ENCODE data around the gene ABCG2. TPM values are rescaled to one million over a fixed set of nuclear protein-coding genes. Genes with fewer than 3 reads are reported as not detected.

Gene ABCG2
- total and polyA plus RNA-seq, 2 of the 4 experiments (the other 2 are of a cell fraction) = 0.50 to 1.1 TPM

- no TSS peak for BruUV-seq (replicated peaks)
- H3K9ac ChIP-seq (ENCODE audit: low read depth, low read length) = no peak overlapping the region
- no peak overlapping the region for H2BK20ac ChIP-seq (ENCODE audit: low read depth, low read length)
- no peak overlapping the region for H2AFZ ChIP-seq (replicated peaks; ENCODE audit: low read length, poor library complexity)
- H3K18ac ChIP-seq (ENCODE audit: low read depth, low read length) = no peak overlapping the region
- H3K9me3 ChIP-seq (ENCODE audit: control insufficient read depth, insufficient read depth, low read length) = no peaks in the 10 kb centered on the region
- in situ Hi-C loops (cut with MboI; ENCODE audit: low sequenced_read_pairs) (no loop called here), dilution Hi-C loops (cut with HindIII; ENCODE audit: low sequenced_read_pairs, unreplicated experiment) (no loop called here), intact Hi-C loops (cut with micrococcal nuclease) (no loop called here)
- no peak for TF ChIP-seq RAD21 (IDR thresholded peaks at IDR 0.05; ENCODE audit: low read length)
- no peak for TF ChIP-seq MAZ (IDR thresholded peaks at IDR 0.05; ENCODE audit: borderline replicate concordance, low read depth, low read length)
- TF ChIP-seq MAFK (IDR thresholded peaks at IDR 0.05; ENCODE audit: low read depth, low read length) = no peak
- TF ChIP-seq RFX5 (IDR thresholded peaks at IDR 0.05; ENCODE audit: low read depth, low read length) = no peak
- TF ChIP-seq, protein P1, sequence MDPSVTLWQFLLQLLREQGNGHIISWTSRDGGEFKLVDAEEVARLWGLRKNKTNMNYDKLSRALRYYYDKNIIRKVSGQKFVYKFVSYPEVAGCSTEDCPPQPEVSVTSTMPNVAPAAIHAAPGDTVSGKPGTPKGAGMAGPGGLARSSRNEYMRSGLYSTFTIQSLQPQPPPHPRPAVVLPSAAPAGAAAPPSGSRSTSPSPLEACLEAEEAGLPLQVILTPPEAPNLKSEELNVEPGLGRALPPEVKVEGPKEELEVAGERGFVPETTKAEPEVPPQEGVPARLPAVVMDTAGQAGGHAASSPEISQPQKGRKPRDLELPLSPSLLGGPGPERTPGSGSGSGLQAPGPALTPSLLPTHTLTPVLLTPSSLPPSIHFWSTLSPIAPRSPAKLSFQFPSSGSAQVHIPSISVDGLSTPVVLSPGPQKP (IDR thresholded peaks at IDR 0.05; ENCODE audit: borderline replicate concordance, low read depth, low read length) = no peak
- no peak for TF ChIP-seq FOS (IDR thresholded peaks at IDR 0.05; ENCODE audit: low read depth, low read length)
- TF ChIP-seq RCOR1 (IDR thresholded peaks at IDR 0.05; ENCODE audit: insufficient replicate concordance, low read length) = no peak
- no peak for TF ChIP-seq MXI1 (IDR thresholded peaks at IDR 0.05; ENCODE audit: borderline replicate concordance, low read depth, low read length)
- TF ChIP-seq, protein P2, sequence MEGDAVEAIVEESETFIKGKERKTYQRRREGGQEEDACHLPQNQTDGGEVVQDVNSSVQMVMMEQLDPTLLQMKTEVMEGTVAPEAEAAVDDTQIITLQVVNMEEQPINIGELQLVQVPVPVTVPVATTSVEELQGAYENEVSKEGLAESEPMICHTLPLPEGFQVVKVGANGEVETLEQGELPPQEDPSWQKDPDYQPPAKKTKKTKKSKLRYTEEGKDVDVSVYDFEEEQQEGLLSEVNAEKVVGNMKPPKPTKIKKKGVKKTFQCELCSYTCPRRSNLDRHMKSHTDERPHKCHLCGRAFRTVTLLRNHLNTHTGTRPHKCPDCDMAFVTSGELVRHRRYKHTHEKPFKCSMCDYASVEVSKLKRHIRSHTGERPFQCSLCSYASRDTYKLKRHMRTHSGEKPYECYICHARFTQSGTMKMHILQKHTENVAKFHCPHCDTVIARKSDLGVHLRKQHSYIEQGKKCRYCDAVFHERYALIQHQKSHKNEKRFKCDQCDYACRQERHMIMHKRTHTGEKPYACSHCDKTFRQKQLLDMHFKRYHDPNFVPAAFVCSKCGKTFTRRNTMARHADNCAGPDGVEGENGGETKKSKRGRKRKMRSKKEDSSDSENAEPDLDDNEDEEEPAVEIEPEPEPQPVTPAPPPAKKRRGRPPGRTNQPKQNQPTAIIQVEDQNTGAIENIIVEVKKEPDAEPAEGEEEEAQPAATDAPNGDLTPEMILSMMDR (conservative IDR thresholded peaks at IDR 0.05; ENCODE audit: low read depth, low read length) = no peak
- TF ChIP-seq SMC3 (IDR thresholded peaks at IDR 0.05; ENCODE audit: low read depth, low read length) = no peak
- TF ChIP-seq CHD1 (IDR thresholded peaks at IDR 0.05; ENCODE audit: low read depth, low read length) = no peak
- TF ChIP-seq BHLHE40 (IDR thresholded peaks at IDR 0.05; ENCODE audit: low read depth, low read length) = no peak
- TF ChIP-seq CEBPB (IDR thresholded peaks at IDR 0.05; ENCODE audit: low read depth, low read length) = no peak
- TF ChIP-seq NFE2L2 (IDR thresholded peaks at IDR 0.05; ENCODE audit: low read depth, low read length) = no peak
- no peak for TF ChIP-seq POLR2A (IDR thresholded peaks at IDR 0.05; ENCODE audit: low read depth, low read length)
- TF ChIP-seq, protein P3, sequence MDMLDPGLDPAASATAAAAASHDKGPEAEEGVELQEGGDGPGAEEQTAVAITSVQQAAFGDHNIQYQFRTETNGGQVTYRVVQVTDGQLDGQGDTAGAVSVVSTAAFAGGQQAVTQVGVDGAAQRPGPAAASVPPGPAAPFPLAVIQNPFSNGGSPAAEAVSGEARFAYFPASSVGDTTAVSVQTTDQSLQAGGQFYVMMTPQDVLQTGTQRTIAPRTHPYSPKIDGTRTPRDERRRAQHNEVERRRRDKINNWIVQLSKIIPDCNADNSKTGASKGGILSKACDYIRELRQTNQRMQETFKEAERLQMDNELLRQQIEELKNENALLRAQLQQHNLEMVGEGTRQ (IDR thresholded peaks at IDR 0.05; ENCODE audit: low read depth, low read length) = no peak
- H4K8ac ChIP-seq (ENCODE audit: low read depth in 2 of 2, low read length in 2 of 2) = no peak overlapping the region
- ATAC-seq (ENCODE audit: low read depth) = no peak
- 0 out of 2 replicates have a peak, but pooled peaks cover 5% of the 10 kb centered on the region for H3K9me1 ChIP-seq (ENCODE audit: insufficient read depth, low read length)
- no peak overlapping the region for H2BK5ac ChIP-seq (ENCODE audit: low read depth, low read length, poor library complexity, severe bottlenecking)
- H3K56ac ChIP-seq (ENCODE audit: extremely low read depth, insufficient read depth, low read length) = no peak overlapping the region
- no peak overlapping the region for H2AK5ac ChIP-seq (ENCODE audit: low read depth, low read length)
- H3K14ac ChIP-seq (replicated peaks; ENCODE audit: low read depth, low read length) = no peak overlapping the region
- WGBS, 2 experiments (ENCODE audit: extremely low coverage in 2 of 2, insufficient read length in 1 of 2) = no CpG with 5 or more reads among the region's 7 CpGs
- CTCF ChIA-PET = no interaction called here
- no peaks in the 10 kb centered on the region for H3K79me1 ChIP-seq (ENCODE audit: low read depth in 1 of 2, low read length in 2 of 2)
- H2BK15ac ChIP-seq (ENCODE audit: low read depth, low read length) = no peak overlapping the region
- no peaks in the 10 kb centered on the region for H4K20me1 ChIP-seq (ENCODE audit: insufficient read depth, low read length)
- DNase-seq = no peak
- no peak overlapping the region for H2BK120ac ChIP-seq (ENCODE audit: low read depth, low read length)
- no peak overlapping the region for H3K4me3 ChIP-seq (ENCODE audit: insufficient read depth, low read depth, low read length)
- no peaks in the 10 kb centered on the region for H3K36me3 ChIP-seq (ENCODE audit: control insufficient read depth, insufficient read depth, low read length)
- no peak overlapping the region for H2AK9ac ChIP-seq (replicated peaks; ENCODE audit: low read depth, low read length, poor library complexity)
- no peak overlapping the region for H3K4me2 ChIP-seq (ENCODE audit: low read depth, low read length)
- no peak overlapping the region for H3K23ac ChIP-seq (ENCODE audit: low read depth, low read length)
- H3K27me3 ChIP-seq (ENCODE audit: control insufficient read depth, insufficient read depth, low read length) = no peaks in the 10 kb centered on the region
- POLR2A ChIA-PET (ENCODE audit: unreplicated experiment) = no interaction called here
- no peak overlapping the region for H4K5ac ChIP-seq (ENCODE audit: low read depth, low read length)
- H3K27ac ChIP-seq (ENCODE audit: insufficient read depth, low read length) = no peak overlapping the region
- no peak overlapping the region for H4K91ac ChIP-seq (ENCODE audit: insufficient read depth, low read depth, low read length)
- H3K4ac ChIP-seq (ENCODE audit: low read depth, low read length) = no peak overlapping the region
- H3K4me1 ChIP-seq (ENCODE audit: control insufficient read depth, insufficient read depth, low read length) = peaks cover 3% of the 10 kb centered on the region; the same call in 1 of the 2 replicates
Observed at GRCh38 chr4:88102026-88102425, 56.4 kb downstream of the ABCG2 start.

Data from IMR-90 (cell line).